HG02678 (cell line): Measurements from ENCODE around the gene ABHD5.

Experiments
- ATAC-seq: cut with Tn5 transposase; IDR thresholded peaks from one replicate; pipeline ENCODE4 v1.9.1; 2021; ENCODE audit warnings: mild to moderate bottlenecking, moderate library complexity; ENCODE audit not compliant: unreplicated experiment

Gene ABHD5

DNA sequence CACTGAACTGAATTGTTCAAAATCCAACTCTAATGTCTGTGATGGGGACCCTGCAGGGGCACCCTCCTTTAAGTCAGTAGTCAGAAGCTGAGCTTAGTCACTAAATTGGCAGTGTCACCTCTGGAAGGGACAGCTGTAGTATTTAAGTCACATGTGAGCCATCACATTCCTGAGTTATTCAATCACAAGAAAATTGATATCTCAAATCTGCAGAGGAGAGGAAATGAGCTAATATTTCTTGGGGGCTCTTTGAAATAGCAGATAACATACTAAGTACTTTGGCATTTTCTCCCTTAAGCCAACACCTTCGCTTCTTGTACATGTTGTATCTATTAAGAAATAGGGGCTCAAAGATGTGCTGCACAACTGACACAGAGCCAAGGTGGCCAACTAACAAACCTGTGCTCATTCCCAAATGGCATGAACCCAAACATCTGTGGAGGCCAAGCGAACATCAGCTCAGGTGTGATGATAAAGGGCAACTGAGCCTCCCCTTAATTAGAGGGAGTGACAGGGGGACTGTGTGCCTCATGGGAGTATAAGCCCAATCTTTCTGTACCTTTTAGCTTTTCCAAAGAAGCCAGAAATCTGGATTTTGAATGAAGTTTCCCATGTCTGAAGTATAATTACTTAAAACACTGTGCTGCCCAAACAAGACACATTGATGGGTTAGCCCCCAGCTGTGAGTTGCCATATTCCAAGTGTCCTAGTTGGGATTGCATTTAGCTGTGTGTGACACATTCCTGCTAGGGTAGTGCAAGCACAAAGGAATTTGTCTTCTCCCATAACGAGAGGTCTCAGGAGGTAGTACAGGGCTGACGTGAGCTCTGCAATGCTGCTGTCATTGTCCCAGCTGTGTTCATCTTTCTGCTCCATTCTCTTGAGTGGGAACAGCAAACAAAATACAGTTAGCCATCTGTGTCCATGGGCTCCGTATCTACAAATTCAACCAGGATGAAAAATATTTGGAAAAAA, 63.3 kb downstream of the ABHD5 start:
- no peak for ATAC-seq

DNA sequence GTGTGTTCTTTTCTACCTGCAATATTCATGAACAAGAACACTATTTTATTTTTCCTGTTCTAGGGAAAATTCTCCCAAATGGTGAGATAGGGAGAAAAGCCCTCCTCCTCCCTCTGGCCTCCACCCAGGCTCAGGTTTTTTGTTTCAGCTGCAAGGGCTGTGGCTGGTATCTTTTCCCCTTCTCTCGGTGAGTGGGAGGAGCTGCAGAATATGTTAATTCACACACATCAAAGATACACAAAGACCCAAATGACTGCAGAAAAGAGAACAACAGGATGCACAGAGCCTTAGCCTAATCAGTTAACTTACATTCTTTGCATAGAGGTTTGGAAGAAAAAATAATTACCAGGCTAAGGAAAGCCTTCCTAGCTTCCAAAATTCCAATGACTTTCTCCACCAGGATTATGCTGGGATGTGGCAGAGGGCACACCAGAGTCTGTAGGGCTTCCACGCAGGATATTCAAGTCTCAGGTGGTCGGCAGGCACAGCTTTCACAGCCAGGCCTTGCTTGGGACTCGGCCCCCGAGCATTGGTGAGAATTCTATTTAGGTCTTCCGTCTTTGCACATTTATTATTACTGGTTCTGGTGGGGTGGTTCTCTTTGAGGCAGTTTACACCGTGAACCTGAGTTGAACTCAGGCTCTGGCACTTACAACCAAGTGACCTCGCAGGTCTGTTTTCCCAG, 64.9 kb downstream of the ABHD5 start:
- no peak for ATAC-seq

DNA sequence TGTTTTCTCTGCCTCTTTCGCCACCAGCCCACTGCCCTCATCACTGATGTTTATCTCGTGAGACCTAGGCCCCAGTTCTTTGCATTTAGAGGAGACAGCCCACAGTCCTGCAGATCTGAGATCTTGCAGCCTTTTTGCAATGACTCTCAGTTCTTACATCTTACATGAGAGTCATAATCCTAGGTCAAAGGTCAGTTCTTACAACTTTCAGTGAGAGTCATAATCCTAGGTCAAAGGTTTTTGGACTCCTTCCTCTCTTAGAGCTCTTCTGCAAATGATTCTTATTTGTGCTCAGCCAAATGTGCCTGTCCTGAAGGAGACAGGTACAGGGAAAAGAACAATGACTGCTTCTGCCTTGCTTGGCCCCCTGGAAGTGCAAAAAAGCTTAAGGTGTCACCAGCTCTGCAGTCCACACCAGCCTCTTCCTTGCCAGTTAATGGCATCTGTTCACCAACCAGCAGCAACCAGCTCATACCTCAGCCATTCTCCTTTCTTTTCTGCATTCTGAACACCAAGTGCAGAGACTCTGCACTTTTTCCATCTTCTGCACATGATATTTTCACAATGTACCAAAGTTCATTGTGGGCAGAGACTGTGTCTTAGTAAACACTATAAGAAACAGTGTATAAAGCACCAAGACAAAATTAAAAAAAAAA, 67.1 kb downstream of the ABHD5 start:
- no peak for ATAC-seq

DNA sequence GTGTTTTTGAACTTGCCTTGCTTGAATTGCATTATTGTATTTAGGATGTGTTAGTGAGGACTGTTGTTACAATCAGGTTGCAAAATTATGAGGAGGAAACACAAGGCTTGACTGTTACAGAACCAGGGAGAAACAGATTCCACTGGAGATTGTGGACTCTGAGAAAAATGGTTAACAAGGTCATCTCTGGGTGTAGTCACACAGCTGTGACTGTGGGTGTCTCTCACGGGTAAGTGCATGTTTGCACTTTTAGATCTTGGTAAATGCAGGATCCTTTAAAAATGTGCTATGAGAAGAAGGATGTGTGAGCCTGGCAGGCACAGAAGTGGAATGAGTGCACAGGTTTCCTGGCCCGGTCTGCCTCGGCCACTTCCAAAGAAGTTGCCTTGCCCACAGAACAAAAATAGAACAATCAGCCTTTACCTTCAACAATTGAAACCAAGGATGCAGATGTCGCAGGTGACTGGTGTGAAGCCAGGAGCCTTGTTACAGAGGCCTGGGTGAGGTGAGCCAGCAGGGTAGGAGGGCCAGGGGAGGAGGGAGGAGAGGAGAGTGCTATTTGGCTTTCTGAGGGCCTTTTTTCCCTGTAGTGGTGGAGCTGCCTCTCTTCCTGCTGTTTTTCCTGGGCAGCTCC, 68.0 kb downstream of the ABHD5 start:
- no peak for ATAC-seq

DNA sequence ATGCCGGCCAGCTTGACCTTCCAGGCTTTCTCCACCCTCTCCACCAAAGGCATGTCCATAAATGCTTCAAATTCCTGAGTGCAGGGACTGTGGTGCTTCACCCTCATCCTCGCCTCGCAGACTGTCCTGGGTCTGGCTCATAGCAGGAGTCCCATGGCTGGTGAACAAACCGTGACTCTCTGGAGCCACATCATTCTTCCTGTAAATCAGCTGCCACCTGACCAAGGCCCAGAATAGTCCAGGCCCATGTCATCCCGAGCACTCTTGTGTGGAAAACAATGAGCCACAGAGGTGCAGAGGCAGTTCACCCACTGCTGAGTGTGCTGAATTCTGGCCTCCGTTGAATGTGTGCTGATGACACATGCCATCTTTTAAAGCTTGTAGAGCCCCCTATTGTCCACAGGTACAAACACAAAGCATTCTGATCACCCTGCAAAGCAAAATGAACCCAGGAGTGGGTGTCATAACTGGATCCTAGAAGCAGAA, 68.6 kb downstream of the ABHD5 start:
- ATAC-seq = no peak

DNA sequence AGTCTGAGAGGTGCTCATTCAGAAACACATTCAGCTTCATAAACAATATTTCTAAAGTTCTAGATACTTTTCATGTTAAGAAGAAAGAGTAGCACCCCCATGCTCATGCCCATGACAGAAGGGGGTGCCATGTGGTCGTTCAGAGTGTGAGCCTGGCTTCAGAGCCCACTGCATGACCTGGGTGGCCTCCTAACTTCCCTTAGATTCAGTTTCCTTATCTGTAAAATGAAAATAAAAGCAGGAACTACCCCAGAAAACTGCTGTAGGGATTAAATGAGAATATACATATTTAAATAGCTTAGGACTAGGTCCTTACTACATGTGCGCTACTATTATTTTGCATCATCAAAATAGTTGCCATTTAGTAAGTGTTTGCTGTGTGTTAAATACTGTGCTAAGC, 69.2 kb downstream of the ABHD5 start:
- no peak for ATAC-seq

DNA sequence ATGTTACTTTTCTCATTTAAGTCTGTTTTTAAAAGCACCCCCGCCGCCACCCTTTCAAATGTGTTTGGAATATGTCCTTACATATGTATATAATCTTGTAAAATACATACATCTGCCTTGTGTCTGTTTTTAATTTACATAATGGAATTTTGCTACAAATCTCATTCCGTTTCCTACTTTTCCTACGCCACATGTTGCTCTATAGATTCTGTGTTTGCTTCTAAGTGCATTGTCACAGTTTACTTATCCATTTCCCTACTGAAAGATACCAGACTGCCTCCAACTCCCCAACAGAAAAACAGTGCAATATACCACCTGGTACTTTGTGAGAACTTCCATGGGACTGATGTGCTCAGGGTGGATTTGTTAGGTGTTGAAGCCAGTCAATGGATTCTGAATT, 70.2 kb downstream of the ABHD5 start:
- ATAC-seq = no peak

DNA sequence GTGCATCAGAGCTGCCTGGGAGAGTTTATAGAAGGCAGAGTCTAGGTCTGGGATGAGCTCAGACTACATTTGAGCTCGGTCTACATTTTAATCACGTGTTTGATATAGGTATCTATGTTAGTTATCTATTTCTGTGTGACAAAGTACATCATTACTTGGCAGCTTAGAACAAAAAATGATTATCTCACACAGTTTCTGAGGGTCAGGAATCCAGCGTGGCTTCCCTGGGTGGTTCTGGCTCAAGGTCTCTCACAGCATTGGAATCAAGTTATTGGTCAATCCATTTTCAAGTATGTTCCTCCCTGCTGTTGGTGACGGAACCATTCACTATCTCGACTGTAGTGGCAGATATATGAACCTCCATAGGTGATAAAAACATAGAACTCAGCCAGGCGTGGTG, 71.7 kb downstream of the ABHD5 start:
- ATAC-seq = no peak

DNA sequence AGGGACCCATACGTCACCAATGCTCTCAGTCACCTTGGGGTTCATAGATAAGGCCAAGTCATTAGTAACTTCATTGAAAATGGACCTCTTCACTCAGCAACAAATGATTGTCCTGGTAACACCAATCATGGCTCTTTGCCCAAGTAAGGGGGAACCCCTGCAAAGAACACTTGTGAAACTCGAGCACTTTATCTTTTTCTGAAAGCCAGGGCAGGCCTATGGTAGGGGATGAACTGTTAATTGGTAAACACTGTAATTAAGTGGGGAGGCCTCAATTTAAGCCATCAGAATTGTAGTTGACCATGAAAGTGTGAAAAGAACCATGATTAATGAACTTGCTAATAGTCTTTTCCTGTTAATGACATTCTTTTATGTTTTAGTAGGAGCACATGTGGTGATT, 73.3 kb downstream of the ABHD5 start:
- no peak for ATAC-seq

DNA sequence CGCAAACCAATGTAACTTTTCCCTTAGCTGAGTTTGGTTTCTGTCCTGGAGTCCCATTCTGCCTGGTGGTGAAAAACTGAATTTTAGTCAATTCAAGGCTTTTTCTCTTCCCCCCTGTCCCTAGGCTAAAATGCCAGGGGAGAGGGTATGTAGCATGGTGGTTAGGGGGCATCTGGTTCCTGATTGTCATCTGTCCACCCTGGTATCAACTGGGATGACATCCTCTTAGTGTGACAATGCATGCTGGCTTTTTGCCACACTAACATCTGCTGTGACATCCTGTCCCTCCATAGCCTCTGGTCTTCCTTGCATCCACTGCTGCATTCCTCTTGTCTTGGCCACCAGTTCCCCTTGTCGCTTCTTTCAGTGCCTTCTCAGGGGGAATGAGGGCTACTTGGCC, 73.7 kb downstream of the ABHD5 start:
- no peak for ATAC-seq

DNA sequence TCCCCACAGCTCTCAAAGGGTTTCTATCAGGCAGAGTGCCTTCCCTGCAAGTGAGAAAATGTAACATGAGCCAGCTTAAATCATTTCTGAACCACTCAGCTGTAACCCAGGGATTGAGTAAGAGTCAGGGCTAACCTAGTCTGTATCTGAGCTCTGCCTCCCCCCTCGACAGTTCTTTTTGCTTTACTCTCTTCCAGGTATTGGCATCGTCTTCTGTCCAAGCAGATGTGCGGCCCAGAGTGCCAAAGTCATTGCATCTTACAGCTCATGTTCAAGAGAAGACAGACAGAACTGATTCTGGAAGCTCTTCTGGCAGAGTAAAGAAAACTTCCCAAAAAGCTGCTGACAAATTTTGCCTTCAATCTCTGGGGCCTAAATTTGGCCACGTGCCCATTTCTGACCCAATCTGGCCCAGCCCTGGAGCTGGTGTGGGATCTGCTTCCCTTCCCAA, 74.8 kb downstream of the ABHD5 start:
- no peak for ATAC-seq

DNA sequence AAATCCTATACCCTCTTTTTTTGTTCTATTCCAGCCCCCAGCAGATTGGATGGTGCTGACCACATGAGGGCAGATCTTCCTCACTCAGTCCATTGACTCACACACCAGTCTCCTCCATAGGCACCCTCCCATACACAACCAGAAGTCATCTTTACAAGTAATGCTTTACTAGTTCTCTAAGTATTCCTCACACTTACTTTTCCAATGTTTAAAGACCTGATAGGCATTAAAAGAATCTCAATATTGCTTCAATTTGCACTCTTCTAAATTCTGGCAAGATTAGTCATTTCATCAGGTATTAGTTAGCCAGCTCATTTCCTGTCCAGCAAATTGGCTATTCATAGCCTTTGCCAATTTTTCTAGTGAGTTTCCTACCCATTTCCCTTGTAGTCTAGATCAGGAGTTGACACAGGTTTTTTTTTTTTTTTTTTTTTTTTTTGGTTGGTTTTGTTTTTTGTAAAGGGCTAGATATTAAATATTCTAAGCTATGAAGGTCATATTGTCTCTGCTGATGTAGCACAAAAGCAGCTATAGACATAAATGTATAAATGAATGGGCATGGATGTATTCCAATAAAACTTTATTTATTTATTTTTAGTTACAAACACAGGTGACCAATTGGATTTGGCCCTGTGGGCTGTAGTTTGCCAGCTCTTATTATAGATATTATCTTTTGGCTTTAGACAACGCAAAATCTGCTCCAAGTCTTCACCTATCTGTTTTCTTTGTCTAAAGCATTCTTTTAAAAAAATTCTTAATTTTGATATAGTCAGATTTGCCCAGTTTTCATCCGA, 76.1 kb downstream of the ABHD5 start:
- ATAC-seq = no peak

DNA sequence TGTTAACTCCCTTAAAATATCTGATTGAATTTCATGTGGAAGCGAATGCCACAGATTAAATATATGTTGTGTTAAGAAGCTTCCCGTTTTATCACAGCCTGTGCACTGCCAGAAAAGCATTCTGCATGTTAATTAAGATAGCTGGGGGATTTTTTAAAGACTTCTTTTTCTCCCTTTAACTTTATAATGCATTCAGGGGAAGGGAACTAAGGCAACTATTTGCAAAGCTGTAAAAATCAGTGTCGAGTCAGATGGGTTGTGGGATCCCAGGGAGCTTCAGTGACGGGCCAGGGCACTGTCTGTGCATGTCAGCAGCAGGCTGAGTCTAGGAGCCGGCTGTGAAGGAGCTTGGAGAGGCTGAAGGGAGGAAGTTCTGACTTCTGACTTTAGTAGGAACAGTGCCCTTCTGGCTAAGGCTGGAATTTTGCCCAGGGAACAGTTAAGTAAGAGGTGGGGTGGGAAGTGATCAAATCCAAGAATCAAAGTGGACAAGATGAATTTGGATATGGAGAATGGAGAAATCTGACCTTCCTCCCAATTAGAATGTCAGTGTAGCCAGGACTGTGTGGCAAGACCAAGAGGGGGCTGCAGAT, 77.7 kb downstream of the ABHD5 start:
- ATAC-seq = no peak

DNA sequence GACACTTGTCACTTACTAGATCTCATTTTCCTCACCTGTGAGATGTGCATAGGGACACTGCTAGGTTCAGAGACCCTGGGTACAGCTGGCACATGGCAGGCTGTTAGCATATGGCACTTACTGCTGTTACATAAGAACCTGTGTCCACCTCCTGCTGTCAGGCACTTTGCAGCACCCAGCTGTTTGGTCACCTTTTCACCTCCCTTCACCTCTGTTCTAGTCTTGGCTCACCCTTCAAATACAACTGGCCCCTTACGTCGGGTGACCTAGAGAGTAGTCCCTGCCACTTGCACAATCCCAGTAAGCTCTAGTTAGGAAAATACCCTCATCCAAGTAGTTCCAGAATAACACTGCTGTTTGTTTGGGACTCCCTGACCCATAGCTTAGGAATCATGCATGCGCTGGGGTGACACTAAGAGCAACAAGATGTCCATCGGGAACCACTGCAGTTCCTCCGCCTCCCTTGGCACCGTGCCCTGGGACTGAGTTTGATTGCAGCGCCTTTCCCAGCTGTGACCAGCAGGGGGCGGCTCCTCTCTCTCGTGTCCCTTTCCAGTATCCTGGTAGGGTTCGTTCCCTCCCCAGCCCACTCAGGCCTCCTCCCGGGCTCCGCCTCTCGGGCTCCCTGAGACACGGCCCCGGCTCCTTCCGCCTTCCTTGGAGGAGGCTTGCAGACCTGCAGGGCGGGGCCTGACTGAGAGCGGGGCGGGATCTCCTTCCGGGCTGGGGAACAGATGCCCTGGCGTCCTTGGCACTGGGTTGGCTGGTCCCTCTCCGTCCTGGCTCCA, 78.6 kb downstream of the ABHD5 start:
- ATAC-seq = peak; percentile 59

DNA sequence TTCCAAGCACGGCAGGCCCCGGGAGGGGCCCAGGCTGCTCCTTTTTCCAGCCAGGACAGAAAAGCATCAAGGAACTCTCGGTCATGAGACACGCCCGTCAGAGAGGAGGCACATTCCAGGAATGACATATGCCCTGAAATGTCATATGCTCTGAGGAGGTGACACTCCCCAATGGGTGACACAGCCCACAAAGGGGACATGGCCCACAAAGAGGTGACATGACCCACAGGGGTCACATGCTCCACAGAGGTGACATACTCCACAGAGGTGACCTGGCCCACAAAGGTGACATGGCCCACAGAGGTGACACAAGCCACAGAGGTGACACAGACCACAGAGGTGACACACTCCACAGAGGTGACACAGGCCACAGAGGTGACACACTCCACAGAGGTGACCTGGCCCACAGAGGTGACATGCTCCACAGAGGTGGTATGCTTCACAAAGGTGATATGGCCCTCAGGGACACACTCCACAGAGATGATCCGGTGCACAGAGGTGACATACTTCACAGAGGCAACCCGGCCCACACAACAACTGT, 79.2 kb downstream of the ABHD5 start:
- no peak for ATAC-seq

DNA sequence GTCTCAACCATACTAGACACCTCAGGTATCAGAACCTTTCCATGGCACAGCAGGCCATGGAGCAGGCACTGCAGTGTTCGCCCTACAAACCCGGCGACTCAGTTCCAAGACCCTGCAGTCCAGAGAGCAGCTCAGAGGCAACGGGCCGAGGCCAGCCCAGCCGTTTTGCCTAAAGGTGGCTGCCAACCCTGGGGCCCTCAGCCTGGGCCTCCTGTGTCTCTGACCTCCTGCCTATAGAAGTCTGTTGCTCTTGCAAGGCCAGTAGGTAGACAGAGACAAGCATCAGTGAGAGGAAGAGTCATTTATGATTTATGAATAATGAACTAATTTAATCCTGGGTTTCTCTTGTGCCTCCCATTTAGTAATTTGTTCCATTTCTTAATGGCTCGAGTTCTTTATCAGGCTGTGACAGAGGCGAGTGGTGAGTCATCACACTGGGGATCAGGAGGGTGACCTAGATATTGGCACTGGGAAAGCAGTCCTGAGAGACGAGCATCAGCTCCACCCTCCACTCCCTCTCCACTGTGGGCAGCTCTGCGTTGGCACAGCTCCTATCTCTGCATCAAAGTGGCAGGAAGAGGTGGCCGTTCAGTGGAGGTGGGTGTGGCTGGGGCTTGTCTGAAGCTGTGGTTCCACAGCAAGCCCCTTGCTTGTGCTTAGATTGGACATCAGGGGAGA, 79.8 kb downstream of the ABHD5 start:
- no peak for ATAC-seq

DNA sequence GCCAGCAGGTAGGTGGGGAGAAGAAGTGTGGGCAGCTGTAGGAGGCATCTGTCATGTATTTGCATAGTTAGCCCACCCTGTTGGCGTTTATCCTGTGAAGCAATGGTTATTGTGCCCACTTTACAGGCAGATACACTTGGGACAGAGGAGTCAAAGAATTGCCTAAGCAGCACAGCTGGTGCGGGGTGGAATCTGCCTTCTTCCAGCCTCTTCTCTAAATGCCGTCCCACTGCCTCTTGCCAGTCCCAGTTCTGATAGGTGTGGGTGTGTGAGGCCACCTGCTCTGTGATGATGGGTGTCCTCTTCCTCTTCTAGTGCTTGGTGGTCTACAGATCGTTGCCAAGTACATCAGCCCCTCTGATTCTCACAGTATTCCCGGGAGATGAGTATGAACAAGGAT, 80.9 kb downstream of the ABHD5 start:
- no peak for ATAC-seq
